Kasumi-1 (cell line): ENCODE measurements around the gene LRRC36.
A peak's percentile ranks its signal among the peaks of the same experiment; 100 is the strongest.

Source experiments
- DNase-seq, 2 experiments: peaks; one replicate each; lab custom pipeline; 2025; lab: John Stamatoyannopoulos, UW

Gene LRRC36

GRCh38 chr16:67389911-67390815 lies 63.5 kb downstream of the LRRC36 start:
- peak; percentile 58 to 67 for DNase-seq

- DNase-seq: no peak
Measured at GRCh38 chr16:67390816-67391423, 64.3 kb downstream of the LRRC36 start.

GRCh38 chr16:67391424-67392300 lies 65.0 kb downstream of the LRRC36 start:
- no peak for DNase-seq

- DNase-seq: no peak
Measured at GRCh38 chr16:67392301-67393059, 65.9 kb downstream of the LRRC36 start.

- no peak for DNase-seq
Measured at GRCh38 chr16:67393111-67393787, 66.6 kb downstream of the LRRC36 start, which contains the start of gene TPPP3. TPPP3 (minus strand) TSS chr16:67393498; CDS start chr16:67391111, 2,387 bp downstream.

- DNase-seq: no peak
Measured at GRCh38 chr16:67393788-67394154, 67.2 kb downstream of the LRRC36 start.

GRCh38 chr16:67394155-67395104 lies 67.8 kb downstream of the LRRC36 start:
- DNase-seq: peak; percentile 79 to 85

- no peak for DNase-seq
Measured at GRCh38 chr16:67395105-67395457, 68.5 kb downstream of the LRRC36 start.

- no peak for DNase-seq
Measured at GRCh38 chr16:67395458-67396158, 69.0 kb downstream of the LRRC36 start.

GRCh38 chr16:67396159-67397035 lies 69.8 kb downstream of the LRRC36 start:
- DNase-seq: no peak

- no peak for DNase-seq
Measured at GRCh38 chr16:67397036-67397801, 70.6 kb downstream of the LRRC36 start.

GRCh38 chr16:67397812-67398545 lies 71.4 kb downstream of the LRRC36 start:
- DNase-seq: no peak

GRCh38 chr16:67398546-67399217 lies 72.1 kb downstream of the LRRC36 start:
- no peak for DNase-seq

GRCh38 chr16:67399218-67399733 lies 72.7 kb downstream of the LRRC36 start:
- peak in 1 of 2 experiments; percentile 10 for DNase-seq

- no peak for DNase-seq
Measured at GRCh38 chr16:67399749-67400704, 73.4 kb downstream of the LRRC36 start.
